ENCODE results near the gene RAD51B.
A peak's percentile ranks its signal among the peaks of the same experiment; 100 is the strongest.

The RAD51B gene

DNA sequence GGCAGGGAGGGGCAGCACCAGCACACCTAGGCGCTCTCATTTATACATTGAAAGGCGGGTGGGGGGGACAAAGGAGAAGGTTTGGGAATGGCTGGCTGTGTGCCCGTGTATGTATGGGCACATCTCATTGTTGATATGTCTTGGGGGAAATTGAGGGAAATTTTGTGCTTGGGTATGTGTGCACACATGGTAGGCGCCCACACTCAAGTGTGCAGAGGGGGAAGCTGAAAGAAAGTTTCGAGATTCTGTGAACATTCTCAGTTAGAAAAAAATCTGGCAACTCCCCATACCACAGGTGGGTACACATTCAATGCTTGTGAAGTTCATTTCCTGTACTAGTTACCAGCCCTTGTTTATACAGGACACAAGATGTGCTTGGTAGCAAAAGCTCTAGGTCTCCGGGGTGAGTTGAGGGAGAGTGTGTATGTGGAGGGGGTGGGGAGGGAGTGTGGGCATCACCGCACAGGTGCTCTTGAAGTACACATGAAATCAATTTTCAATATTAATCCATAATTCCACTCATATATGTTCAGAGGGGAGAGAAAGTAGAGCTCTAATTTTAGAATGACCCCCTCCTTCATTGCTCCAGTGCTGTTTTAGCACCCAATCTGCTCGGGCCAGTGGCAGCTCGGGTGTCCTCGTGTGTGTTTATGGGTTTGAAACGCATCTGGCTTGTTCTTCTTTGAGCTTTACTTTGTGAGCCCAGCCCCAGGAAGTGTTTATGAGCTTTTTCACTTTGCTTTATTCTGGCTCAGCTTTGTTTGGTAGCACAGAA lies 687.3 kb downstream of the RAD51B start:
- no peak overlapping the region for H3K4me3 ChIP-seq (ENCODE audit: low read depth, low read length)
- no peak for DNase-seq
- H3K9me3 ChIP-seq: no peaks in the 10 kb centered on the region
- no peaks in the 10 kb centered on the region for H3K36me3 ChIP-seq
- no peaks in the 10 kb centered on the region for H3K27me3 ChIP-seq
- peaks cover 7% of the 10 kb centered on the region for H3K4me1 ChIP-seq
- TF ChIP-seq, protein P1, sequence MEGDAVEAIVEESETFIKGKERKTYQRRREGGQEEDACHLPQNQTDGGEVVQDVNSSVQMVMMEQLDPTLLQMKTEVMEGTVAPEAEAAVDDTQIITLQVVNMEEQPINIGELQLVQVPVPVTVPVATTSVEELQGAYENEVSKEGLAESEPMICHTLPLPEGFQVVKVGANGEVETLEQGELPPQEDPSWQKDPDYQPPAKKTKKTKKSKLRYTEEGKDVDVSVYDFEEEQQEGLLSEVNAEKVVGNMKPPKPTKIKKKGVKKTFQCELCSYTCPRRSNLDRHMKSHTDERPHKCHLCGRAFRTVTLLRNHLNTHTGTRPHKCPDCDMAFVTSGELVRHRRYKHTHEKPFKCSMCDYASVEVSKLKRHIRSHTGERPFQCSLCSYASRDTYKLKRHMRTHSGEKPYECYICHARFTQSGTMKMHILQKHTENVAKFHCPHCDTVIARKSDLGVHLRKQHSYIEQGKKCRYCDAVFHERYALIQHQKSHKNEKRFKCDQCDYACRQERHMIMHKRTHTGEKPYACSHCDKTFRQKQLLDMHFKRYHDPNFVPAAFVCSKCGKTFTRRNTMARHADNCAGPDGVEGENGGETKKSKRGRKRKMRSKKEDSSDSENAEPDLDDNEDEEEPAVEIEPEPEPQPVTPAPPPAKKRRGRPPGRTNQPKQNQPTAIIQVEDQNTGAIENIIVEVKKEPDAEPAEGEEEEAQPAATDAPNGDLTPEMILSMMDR (IDR thresholded peaks at IDR 0.05; ENCODE audit: low read depth, low read length): no peak

DNA sequence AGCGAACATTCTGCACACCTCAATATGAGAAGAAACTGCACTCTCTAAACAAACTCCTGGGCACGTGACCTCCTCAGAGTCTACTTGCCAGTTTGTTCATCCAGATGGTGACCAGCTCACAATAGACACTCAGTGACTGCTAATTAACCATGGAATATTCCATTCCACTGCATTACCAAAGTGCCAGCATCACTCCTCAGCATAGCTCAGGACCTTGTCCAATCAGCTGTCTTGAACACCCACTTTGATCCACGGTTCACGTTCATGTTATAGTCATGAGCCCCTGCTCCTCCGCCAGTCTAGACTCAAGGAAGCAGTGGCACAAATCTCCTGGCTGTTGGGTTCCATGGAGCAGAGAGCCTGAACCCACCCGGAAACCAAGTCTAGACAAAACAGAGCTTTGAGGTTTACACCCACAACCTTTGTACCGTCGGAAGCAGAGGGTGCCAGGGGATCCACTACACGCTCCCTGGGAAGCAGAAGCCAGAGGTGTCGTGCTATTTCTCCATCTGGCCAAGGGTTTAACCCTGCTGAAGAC lies 688.0 kb downstream of the RAD51B start:
- H3K27me3 ChIP-seq: no peaks in the 10 kb centered on the region
- H3K36me3 ChIP-seq: no peaks in the 10 kb centered on the region
- H3K4me3 ChIP-seq (ENCODE audit: low read depth, low read length): no peak overlapping the region
- TF ChIP-seq, protein P1 (IDR thresholded peaks at IDR 0.05; ENCODE audit: low read depth, low read length): no peak
- H3K4me1 ChIP-seq: peaks cover 7% of the 10 kb centered on the region
- no peak for DNase-seq
- H3K9me3 ChIP-seq: no peaks in the 10 kb centered on the region

DNA sequence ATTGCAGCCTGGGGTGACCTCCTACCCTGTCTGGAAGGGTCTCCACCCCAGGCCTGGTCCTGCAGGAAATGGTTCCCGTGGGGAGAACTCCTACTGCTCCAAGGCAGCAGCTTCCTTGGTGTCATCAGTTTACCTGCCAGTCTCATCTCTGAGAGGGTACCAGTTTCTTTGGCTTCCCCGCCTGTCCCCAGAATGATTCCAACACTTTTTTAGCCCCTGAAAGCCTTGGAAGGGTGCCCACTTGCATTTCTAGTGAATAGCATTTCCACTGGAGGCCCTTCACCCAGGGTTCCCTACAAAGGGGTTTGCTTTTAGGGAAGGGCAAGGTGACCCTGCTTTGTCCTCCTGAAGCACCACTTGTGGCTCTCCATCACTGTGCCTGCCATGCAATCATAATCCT lies 689.0 kb downstream of the RAD51B start:
- TF ChIP-seq, protein P1 (IDR thresholded peaks at IDR 0.05; ENCODE audit: low read depth, low read length): no peak
- Histone ChIP-seq H3K4me1 (peaks cover 7% of the 10 kb centered on the region), H3K9me3 (no peaks in the 10 kb centered on the region)

DNA sequence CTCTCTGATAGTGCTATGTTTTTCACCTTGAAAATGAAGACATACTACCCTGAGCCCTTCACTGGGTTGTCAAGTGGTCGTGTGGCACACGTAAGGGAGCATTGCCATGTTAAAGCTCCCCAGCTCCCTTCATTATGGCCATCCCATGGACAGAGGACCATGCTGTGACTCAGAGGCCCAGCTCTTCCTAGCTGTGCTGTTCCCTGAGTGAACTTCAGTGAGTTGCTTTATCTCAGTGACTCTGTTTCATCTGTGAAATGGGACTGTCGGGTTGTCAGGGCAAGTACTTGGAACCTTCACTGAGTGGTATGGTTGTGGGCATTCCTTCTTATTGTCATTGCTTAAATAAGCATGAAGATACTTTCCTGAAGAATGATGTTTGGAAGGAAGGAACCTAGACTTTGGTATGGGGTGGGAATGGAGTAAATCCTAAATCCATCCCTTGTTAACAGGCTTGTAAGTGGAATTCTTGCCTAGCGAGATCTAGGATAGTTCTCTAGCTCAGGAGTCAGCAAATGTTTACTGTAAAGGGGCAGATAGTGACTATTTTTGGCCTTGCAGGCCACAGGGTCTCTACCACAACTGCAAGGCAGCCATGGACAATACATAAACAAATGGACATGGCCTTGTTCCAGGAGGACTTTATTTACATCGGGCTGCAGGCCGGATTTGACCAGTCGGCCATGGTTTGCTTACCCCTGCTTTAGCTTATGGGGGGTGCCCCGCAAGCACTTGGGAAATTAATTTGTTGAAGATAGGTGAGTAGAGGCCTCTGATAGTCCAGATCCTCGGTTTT lies 689.8 kb downstream of the RAD51B start:
- Histone ChIP-seq H3K4me1 (peaks cover 7% of the 10 kb centered on the region), H3K9me3 (no peaks in the 10 kb centered on the region), H3K4me3 (ENCODE audit: low read depth, low read length) (no peak overlapping the region), H3K36me3 (no peaks in the 10 kb centered on the region), H3K27me3 (no peaks in the 10 kb centered on the region)
- DNase-seq: no peak
- TF ChIP-seq, protein P1 (IDR thresholded peaks at IDR 0.05; ENCODE audit: low read depth, low read length): no peak

More for the DNA sequence above, 689.0 kb downstream of the RAD51B start:
- Histone ChIP-seq H3K4me3 (ENCODE audit: low read depth, low read length) (no peak overlapping the region), H3K36me3 (no peaks in the 10 kb centered on the region), H3K27me3 (no peaks in the 10 kb centered on the region)
- no peak for DNase-seq

DNA sequence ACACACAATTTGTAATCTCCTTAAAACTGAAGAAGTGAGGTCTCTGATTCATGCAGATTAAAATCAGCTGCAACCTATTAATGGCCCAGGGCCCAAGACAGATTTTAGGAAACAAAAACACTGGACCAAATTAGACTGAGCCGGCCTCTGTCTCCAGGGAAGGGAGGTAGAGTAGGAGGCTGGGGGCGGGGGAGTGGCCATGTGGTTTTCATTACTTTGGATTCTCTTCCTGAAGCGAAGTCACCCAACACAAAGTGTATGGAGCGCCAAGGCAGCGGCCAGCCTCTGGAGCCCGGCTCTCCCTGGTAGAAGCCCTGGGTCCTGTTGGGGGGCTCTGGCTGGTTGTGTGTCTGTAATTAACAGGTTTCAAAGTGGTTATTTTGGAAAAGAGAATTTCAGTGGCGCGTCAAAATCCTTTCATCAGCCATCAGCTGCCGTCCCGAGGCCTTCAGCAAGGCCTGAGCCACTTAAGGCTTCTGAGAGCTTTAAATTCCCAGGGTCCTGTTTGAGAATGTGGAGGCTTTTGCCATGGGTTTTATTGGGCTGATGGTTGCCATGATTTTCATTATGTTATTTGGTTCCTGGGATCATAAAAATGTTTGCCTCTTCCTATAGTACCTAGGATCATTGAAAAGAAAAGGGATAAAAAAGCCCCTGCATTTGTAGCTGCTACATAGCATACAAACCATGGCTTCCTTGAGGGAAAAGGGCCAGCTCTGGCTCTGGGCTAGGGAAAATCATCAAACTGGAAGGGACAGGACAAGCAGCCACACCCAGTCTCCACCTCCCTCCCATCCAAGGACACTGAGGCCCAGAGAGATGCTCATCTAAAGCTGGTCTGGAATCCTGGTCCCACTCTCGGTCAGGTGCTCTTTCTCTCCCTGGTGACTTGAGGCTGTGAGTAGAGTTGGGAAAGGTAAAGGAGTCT lies 690.9 kb downstream of the RAD51B start:
- Histone ChIP-seq H3K9me3 (no peaks in the 10 kb centered on the region), H3K4me3 (ENCODE audit: low read depth, low read length) (no peak overlapping the region), H3K4me1 (peaks cover 7% of the 10 kb centered on the region), H3K36me3 (no peaks in the 10 kb centered on the region), H3K27me3 (no peaks in the 10 kb centered on the region)
- TF ChIP-seq, protein P1 (IDR thresholded peaks at IDR 0.05; ENCODE audit: low read depth, low read length): no peak
- peak; percentile 67 for DNase-seq

Measured in BE2C (cell line).